Trophoblast cell (in vitro differentiated cells and primary cell): ENCODE data around the gene SETD1B.

Source experiments
- DNase-seq, 2 donors: peaks; one replicate each; pipeline ENCODE4 v3.0.0-alpha.2; 2016
- H2AFZ ChIP-seq: 2 replicates; pipeline ENCODE4 v1.6.1; 2013; ENCODE audit warnings: low read length, moderate library complexity, mild to moderate bottlenecking; ENCODE audit not compliant: insufficient read depth, poor library complexity
- H2AK5ac ChIP-seq: 2 replicates; pipeline ENCODE4 v1.6.1; 2013; ENCODE audit warnings: mild to moderate bottlenecking, low read length
- H2BK120ac ChIP-seq: 2 replicates; pipeline ENCODE4 v1.6.1; 2013; ENCODE audit warnings: low read length, mild to moderate bottlenecking, moderate library complexity; ENCODE audit not compliant: insufficient read depth, poor library complexity
- H2BK12ac ChIP-seq: 2 replicates; pipeline ENCODE4 v1.6.1; 2013; ENCODE audit warnings: mild to moderate bottlenecking, low read length, moderate library complexity
- H2BK5ac ChIP-seq: 2 replicates; pipeline ENCODE4 v1.6.1; 2013; ENCODE audit warnings: low read length, low read depth, moderate library complexity, mild to moderate bottlenecking; ENCODE audit not compliant: poor library complexity
- H3K14ac ChIP-seq: 2 replicates; pipeline ENCODE4 v1.6.1; 2013; ENCODE audit warnings: mild to moderate bottlenecking, low read length
- H3K18ac ChIP-seq: 2 replicates; pipeline ENCODE4 v1.6.1; 2013; ENCODE audit warnings: mild to moderate bottlenecking, low read length
- H3K23ac ChIP-seq: 2 replicates; pipeline ENCODE4 v1.6.1; 2013; ENCODE audit warnings: low read length
- H3K27ac ChIP-seq: 2 replicates; pipeline ENCODE4 v1.5.1; 2013; ENCODE audit warnings: low read depth, mild to moderate bottlenecking, inconsistent platforms, low read length, moderate library complexity
- H3K27me3 ChIP-seq: 2 replicates; pipeline ENCODE4 v1.6.1; 2013; ENCODE audit warnings: inconsistent platforms, mild to moderate bottlenecking, low read length, moderate library complexity; ENCODE audit not compliant: insufficient read depth
- H3K36me3 ChIP-seq, 2 experiments: 1 replicate in 1 of 2; 2 replicates in 1 of 2; pipeline ENCODE4 v1.6.1; 2013; ENCODE audit warnings: low read length in 2 of 2, mild to moderate bottlenecking in 2 of 2, moderate library complexity in 1 of 2; ENCODE audit not compliant: insufficient read depth in 2 of 2, control insufficient read depth in 1 of 2
- H3K4ac ChIP-seq: 2 replicates; pipeline ENCODE4 v1.6.1; 2013; ENCODE audit warnings: low read depth, mild to moderate bottlenecking, low read length, moderate library complexity
- H3K4me1 ChIP-seq, 2 experiments: 1 replicate in 1 of 2; 2 replicates in 1 of 2; pipeline ENCODE4 v1.6.1; 2013; ENCODE audit warnings: low read length in 2 of 2, mild to moderate bottlenecking in 2 of 2, moderate library complexity in 1 of 2; ENCODE audit not compliant: insufficient read depth in 2 of 2, control insufficient read depth in 1 of 2
- H3K4me2 ChIP-seq: 2 replicates; pipeline ENCODE4 v1.6.1; 2013; ENCODE audit warnings: inconsistent platforms, mild to moderate bottlenecking, low read length, moderate library complexity
- H3K4me3 ChIP-seq: 2 replicates; pipeline ENCODE4 v1.5.1; 2013; ENCODE audit warnings: mild to moderate bottlenecking, low read depth, low read length, inconsistent platforms
- H3K79me1 ChIP-seq: one replicate; pipeline ENCODE4 v1.6.1; 2013; ENCODE audit warnings: low read length
- H3K79me2 ChIP-seq: 2 replicates; pipeline ENCODE4 v1.6.1; 2013; ENCODE audit warnings: low read length, mild to moderate bottlenecking; ENCODE audit not compliant: control insufficient read depth, insufficient read depth, poor library complexity
- H3K9ac ChIP-seq: 2 replicates; pipeline ENCODE4 v1.6.1; 2013; ENCODE audit warnings: mild to moderate bottlenecking, low read length
- H3K9me3 ChIP-seq: 2 replicates; pipeline ENCODE4 v1.6.1; 2013; ENCODE audit warnings: low read depth, mild to moderate bottlenecking, control low read depth, inconsistent platforms, low read length; ENCODE audit not compliant: insufficient read depth
- H4K12ac ChIP-seq: 2 replicates; pipeline ENCODE4 v1.6.1; 2013; ENCODE audit warnings: low read depth, mild to moderate bottlenecking, low read length, moderate library complexity
- H4K8ac ChIP-seq: 2 replicates; pipeline ENCODE4 v1.6.1; 2013; ENCODE audit warnings: low read depth, mild to moderate bottlenecking, low read length, moderate library complexity
- H4K91ac ChIP-seq: one replicate; pipeline ENCODE4 v1.6.1; 2013; ENCODE audit warnings: low read depth, mild to moderate bottlenecking, low read length, moderate library complexity
- WGBS: extraction: QIAGEN DNeasy Blood & Tissue Kit; methylation state at CpG from one replicate; pipeline ENCODE4 v1.1.7; 2013; ENCODE audit warnings: missing lambda C conversion rate; ENCODE audit not compliant: insufficient read length, insufficient coverage; ENCODE audit errors: extremely low coverage; 5-methylcytosine and 5-hydroxymethylcytosine counted together

The SETD1B gene

DNA sequence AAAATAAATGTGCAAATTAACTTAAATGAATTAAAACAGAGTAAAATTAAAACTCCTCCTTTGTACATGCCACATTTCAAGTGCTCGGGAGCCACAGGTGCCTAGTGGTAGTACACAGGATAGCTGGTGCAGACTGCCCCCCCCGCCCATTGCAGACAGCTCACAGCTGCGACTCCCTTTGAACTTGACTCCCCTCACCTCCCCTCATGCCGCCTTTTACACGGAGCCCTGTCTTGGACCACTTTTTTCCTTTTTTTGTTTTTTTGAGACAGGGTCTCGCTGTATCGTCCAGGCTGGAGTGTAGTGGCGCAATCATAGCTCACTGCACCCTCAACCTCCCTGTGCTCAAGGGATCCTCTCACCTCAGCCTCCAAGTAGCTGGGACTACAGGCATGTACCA lies 11.5 kb downstream of the SETD1B start:
- Histone ChIP-seq H3K27ac (no peak overlapping the region), H3K4me2 (no peak overlapping the region)
- WGBS, result no CpG with 5 or more reads among the region's 8 CpGs

DNA sequence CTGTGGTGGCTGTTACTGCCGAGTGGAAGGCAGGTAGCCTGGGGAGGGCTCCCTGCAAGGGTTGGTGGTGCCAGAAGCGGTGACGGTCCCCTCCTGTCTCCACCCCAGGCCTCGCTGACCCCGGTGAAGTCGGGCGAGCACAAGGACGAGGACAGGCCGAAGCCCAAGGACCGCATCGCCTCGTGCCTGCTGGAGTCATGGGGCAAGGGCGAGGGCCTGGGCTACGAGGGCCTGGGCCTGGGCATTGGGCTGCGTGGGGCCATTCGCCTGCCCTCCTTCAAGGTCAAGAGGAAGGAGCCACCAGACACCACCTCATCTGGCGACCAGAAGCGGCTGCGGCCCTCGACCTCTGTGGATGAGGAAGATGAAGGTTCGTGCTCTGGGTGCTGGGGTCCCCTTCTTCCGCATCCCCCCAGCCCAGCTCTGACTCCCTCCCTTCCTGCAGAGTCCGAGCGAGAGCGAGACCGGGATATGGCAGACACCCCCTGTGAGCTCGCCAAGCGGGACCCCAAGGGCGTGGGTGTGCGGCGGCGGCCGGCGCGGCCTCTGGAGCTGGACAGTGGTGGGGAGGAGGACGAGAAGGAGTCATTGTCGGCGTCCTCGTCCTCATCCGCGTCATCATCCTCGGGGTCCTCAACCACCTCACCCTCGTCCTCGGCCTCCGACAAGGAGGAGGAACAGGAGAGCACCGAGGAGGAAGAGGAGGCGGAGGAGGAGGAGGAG lies 13.3 kb downstream of the SETD1B start:
- no CpG with 5 or more reads among the region's 47 CpGs for WGBS
- Histone ChIP-seq H3K27ac (no peak overlapping the region), H2AFZ (no peak overlapping the region), H2AK5ac (no peak overlapping the region), H2BK5ac (no peak overlapping the region), H4K8ac (no peak overlapping the region), H3K4me2 (no peak overlapping the region), H3K18ac (no peak overlapping the region), H3K9ac (no peak overlapping the region), H3K79me1 (no peaks in the 10 kb centered on the region), H3K4me1 (peaks cover 3 to 4% of the 10 kb centered on the region in 2 experiments), H3K27me3 (no peaks in the 10 kb centered on the region), H3K4me3 (no peak overlapping the region), H4K12ac (no peak overlapping the region), H3K14ac (no peak overlapping the region), H2BK12ac (no peak overlapping the region), H3K36me3 (peaks cover 57 to 69% of the 10 kb centered on the region in 2 experiments), H2BK120ac (no peak overlapping the region), H3K23ac (no peak overlapping the region), H3K4ac (no peak overlapping the region), H3K9me3 (no peaks in the 10 kb centered on the region), H4K91ac (no peak overlapping the region), H3K79me2 (peaks cover 2% of the 10 kb centered on the region)
- DNase-seq, result no peak

More for the DNA sequence above, 11.5 kb downstream of the SETD1B start:
- no peak overlapping the region for H4K8ac ChIP-seq
- H3K79me1 ChIP-seq, result no peaks in the 10 kb centered on the region
- no peaks in the 10 kb centered on the region for H3K9me3 ChIP-seq
- no peak overlapping the region for H4K91ac ChIP-seq
- H2BK120ac ChIP-seq, result no peak overlapping the region
- no peak overlapping the region for H2BK12ac ChIP-seq
- no peak overlapping the region for H4K12ac ChIP-seq
- no peak overlapping the region for H3K4me3 ChIP-seq
- H3K18ac ChIP-seq, result no peak overlapping the region
- no peak overlapping the region for H2AK5ac ChIP-seq
- no peaks in the 10 kb centered on the region for H3K27me3 ChIP-seq
- no peak overlapping the region for H2BK5ac ChIP-seq
- H3K4ac ChIP-seq, result no peak overlapping the region
- peaks cover 59 to 67% of the 10 kb centered on the region in 2 experiments for H3K36me3 ChIP-seq
- no peak overlapping the region for H3K23ac ChIP-seq
- H3K14ac ChIP-seq, result no peak overlapping the region
- no peak for DNase-seq
- no peak overlapping the region for H3K9ac ChIP-seq
- H2AFZ ChIP-seq, result no peak overlapping the region
- H3K79me2 ChIP-seq, result peaks cover 2% of the 10 kb centered on the region
- peaks cover 13 to 17% of the 10 kb centered on the region in 2 experiments for H3K4me1 ChIP-seq

DNA sequence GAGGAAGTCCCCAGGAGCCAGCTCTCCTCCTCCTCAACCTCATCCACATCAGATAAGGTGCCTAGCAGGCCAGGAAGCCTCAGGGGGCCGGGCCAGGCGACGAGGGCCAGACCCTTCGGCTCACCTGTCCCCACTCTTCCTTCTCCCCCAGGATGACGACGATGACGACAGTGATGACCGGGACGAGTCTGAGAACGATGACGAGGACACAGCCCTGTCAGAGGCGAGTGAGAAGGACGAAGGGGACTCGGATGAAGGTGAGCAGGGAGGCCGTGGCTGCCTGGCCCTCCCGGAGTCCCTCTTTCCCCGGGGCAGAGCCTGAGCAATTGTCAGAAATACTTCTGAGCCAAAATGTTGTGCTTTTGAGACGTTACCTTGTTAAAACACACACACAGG lies 13.8 kb downstream of the SETD1B start:
- Histone ChIP-seq H3K4me2 (no peak overlapping the region), H3K4ac (no peak overlapping the region), H3K27me3 (no peaks in the 10 kb centered on the region), H3K18ac (no peak overlapping the region), H2AFZ (no peak overlapping the region), H2BK120ac (no peak overlapping the region), H2AK5ac (no peak overlapping the region), H2BK5ac (no peak overlapping the region), H3K4me1 (peaks cover 0 to under 1% of the 10 kb centered on the region in 2 experiments), H4K91ac (no peak overlapping the region), H3K27ac (no peak overlapping the region), H4K8ac (no peak overlapping the region), H2BK12ac (no peak overlapping the region), H3K36me3 (peaks cover 63 to 74% of the 10 kb centered on the region in 2 experiments), H4K12ac (no peak overlapping the region), H3K14ac (no peak overlapping the region), H3K9me3 (no peaks in the 10 kb centered on the region), H3K9ac (no peak overlapping the region), H3K23ac (no peak overlapping the region), H3K4me3 (no peak overlapping the region), H3K79me2 (peaks cover 2% of the 10 kb centered on the region), H3K79me1 (no peaks in the 10 kb centered on the region)
- no peak for DNase-seq
- no CpG with 5 or more reads among the region's 18 CpGs for WGBS

DNA sequence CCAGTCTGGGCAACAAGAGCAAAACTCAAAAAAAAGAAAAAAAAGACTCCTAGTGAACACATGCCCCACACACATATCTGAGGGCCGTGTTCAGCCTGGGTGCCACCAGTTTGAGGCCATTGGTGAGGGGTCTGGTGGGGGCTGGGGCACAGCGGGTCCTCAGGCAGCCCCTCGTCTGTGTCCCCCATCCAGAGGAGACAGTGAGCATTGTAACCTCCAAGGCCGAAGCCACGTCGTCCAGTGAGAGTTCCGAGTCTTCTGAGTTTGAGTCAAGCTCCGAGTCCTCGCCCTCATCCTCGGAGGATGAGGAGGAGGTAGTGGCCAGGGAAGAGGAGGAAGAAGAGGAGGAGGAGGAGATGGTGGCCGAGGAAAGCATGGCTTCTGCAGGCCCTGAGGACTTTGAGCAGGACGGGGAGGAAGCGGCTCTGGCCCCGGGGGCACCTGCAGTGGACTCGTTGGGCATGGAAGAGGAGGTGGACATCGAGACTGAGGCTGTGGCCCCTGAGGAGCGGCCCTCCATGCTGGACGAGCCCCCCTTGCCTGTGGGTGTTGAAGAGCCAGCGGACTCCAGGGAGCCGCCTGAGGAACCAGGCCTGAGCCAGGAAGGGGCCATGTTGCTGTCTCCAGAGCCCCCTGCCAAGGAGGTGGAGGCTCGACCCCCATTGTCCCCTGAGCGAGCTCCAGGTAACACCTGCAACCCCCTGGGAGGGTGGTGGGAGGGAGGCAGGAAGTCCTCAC lies 15.6 kb downstream of the SETD1B start:
- no CpG with 5 or more reads among the region's 22 CpGs for WGBS

More for the DNA sequence above, 15.6 kb downstream of the SETD1B start:
- Histone ChIP-seq H3K4me3 (no peak overlapping the region), H3K18ac (no peak overlapping the region), H4K12ac (no peak overlapping the region), H3K27ac (no peak overlapping the region), H3K79me2 (no peaks in the 10 kb centered on the region), H4K8ac (no peak overlapping the region), H3K27me3 (no peaks in the 10 kb centered on the region), H3K9ac (no peak overlapping the region), H4K91ac (no peak overlapping the region), H2BK12ac (no peak overlapping the region), H3K23ac (no peak overlapping the region), H2AFZ (no peak overlapping the region), H3K79me1 (no peaks in the 10 kb centered on the region), H2AK5ac (no peak overlapping the region), H2BK120ac (no peak overlapping the region), H3K4me2 (no peak overlapping the region), H3K9me3 (no peaks in the 10 kb centered on the region), H3K4me1 (no peaks in the 10 kb centered on the region), H2BK5ac (no peak overlapping the region), H3K36me3 (peaks cover 66 to 76% of the 10 kb centered on the region in 2 experiments), H3K14ac (no peak overlapping the region), H3K4ac (no peak overlapping the region)
- no peak for DNase-seq
